Activated gamma-delta T cell (primary cell): ENCODE results near the gene IGSF3.
"Not testable (repeated sequence)": the region's sequence is repeated elsewhere in the genome, so short reads cannot be mapped to it uniquely, and the experiment has no call there.

Experiments used
- DNase-seq: peaks from one replicate; lab custom pipeline; 2025; lab: John Stamatoyannopoulos, UW

The IGSF3 gene

GRCh38 chr1:116596742-116597307 is 70.7 kb downstream of the IGSF3 start:
- not testable (repeated sequence) for DNase-seq

DNA sequence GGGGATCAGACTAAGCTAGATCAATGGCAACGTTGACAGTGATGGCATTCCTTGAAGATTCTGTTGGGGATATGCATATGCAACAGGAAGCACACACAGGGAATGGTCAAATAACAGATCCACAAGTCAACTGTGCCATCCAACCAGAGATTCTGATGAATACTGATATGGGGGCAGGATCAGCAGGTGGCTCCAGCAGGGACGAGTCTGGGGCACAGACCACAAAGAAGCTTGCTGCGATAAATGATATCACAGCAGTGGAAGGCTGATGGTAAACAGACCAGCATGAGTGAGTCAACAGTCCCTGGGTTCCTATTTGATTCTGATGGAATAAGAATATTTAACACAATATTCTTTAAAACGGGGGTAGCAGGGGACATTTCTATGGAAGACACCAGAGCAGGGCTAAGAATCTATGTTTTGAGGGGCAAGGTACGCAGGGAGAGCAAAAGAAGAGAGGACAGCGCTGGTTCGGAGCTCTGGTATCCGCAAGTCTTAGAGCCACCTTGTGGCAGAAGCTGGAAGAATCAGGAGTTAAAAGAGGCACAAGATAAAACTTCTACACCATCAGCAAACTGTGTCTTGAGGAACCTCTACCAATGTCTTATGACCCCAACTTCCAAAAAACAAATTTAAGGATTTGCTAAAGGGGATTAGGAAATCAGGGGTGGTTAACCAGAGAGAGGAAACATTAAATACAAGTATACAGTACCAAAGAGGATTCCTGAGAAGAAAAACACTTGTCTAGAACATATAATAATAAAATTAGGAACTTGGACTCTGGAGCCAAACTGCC is 71.4 kb downstream of the IGSF3 start:
- not testable (repeated sequence) for DNase-seq

DNA sequence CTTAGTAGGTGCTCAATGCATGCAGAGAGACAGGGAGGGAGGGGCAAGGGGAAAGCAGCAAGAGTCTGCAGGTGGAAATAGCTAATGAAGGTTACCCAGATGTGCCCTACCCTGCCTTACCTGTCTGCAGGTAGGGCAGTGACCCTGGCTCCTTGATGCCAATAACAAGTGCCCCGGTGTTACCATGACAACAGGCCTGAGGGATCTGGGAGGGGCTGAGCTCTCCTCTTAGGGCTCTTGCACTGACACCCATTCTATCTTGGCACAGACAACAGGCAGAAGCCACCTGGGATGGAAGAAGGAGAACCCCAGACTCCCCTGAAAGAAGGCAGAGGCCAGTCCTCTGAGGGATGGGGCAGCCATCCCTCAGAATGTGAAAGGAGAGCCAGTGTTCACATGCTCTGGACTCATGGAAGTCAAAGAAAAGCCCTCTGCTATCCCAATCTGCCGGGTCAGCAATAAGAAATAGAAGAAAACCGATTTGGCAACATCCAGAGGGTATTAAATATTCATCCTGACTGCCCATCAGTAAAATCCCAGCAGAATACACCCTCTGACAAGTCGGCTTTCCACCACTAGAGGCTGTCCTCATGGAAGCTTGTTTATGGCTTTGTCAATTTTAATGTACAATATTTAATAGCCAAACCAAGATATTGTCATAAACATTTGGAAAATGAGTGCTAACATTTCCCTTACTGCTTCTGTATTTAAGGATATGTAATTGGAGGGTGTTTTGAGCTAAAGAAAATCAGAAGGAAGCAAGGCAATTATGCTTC is 72.3 kb downstream of the IGSF3 start:
- DNase-seq: not testable (repeated sequence)

- DNase-seq: not testable (repeated sequence)
Measured at GRCh38 chr1:116593977-116594376, 73.6 kb downstream of the IGSF3 start.

DNA sequence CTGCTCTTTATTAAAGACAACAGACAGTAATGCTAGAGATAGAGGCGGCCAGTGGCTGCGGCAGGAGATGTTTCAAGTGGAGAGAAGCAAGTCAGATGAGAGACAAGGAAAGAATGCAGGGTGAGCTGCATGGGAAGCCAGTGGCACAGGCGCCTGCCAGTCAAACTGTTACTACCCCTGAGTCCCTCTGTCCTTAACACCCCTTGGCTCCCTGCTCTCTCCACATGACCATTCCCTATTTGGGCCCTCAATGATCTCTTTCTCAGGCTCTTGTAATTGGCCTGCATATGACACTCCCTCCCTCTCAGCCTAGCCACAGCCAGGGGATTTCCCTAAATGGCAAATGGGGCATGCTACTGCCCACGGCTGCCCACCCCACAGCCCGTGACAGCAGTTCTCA is 74.1 kb downstream of the IGSF3 start:
- not testable (repeated sequence) for DNase-seq

GRCh38 chr1:116591951-116592605 is 75.5 kb downstream of the IGSF3 start:
- DNase-seq: not testable (repeated sequence)

- not testable (repeated sequence) for DNase-seq
Measured at GRCh38 chr1:116591006-116591950, 76.3 kb downstream of the IGSF3 start.

GRCh38 chr1:116590359-116591005 is 77.1 kb downstream of the IGSF3 start:
- not testable (repeated sequence) for DNase-seq

GRCh38 chr1:116589101-116589735 is 78.3 kb downstream of the IGSF3 start:
- DNase-seq: not testable (repeated sequence)

DNA sequence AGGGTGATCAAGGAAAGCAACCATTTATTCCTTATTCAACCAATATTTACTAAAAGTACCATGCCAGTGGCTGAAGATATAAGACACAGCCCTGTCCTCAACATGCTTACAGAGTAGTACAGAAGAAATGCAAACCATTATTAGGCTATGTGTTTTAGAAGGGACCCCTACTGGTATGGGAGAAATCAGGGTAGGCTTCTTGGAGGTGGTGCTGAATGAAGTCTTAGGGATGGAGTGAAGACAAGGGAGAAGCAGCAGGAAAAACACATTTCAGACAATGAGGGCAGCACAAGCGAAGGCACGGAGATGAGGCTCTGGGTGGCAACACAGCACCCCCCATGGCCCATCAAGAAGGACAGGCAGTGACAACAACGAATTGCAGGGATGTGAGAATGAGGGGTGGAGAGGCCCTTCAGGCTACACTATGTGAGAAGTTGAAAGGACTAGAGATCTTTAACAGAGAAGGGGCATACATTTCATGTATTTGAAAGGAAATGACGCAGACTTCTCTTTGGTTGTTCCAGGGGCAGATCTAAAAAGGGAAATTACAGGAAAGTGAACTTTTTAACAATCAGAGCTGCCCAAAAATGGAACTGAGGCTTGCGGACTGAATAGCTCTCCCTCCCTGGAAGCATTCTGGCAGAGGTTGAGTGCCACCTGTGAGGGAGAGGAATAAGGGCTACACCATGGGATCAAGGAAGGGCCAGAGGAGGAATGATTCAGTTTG is 79.9 kb downstream of the IGSF3 start:
- no peak for DNase-seq

- DNase-seq: no peak
Measured at GRCh38 chr1:116586741-116587143, 80.8 kb downstream of the IGSF3 start.

- DNase-seq: no peak
Measured at GRCh38 chr1:116585886-116586285, 81.6 kb downstream of the IGSF3 start.

DNA sequence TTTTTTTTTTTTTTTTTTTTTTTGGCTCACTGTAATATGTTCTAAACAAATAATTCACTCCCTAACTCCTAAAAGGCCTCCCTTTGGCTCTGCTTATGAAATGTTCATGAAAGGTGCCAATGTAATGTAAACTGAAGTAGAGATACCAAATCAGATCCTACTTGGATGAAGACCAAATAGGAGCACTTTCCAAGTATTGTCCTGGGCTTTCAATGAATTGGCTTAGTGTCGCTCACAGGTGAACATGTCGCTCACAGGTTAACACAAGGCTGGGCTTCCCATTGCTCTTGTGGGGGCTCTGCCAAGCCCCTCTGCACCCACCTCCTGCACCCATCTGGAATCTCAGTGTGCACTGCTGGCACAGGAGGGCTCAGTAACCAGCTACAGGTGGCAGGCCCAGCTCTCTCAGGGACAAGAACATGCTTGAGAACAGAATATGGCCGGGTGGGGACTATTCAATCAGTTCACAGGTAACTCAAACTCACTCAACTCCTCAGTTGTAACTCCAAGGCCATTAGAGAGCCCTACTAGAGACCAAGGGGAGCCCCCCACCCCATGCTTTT is 86.1 kb downstream of the IGSF3 start:
- no peak for DNase-seq

DNA sequence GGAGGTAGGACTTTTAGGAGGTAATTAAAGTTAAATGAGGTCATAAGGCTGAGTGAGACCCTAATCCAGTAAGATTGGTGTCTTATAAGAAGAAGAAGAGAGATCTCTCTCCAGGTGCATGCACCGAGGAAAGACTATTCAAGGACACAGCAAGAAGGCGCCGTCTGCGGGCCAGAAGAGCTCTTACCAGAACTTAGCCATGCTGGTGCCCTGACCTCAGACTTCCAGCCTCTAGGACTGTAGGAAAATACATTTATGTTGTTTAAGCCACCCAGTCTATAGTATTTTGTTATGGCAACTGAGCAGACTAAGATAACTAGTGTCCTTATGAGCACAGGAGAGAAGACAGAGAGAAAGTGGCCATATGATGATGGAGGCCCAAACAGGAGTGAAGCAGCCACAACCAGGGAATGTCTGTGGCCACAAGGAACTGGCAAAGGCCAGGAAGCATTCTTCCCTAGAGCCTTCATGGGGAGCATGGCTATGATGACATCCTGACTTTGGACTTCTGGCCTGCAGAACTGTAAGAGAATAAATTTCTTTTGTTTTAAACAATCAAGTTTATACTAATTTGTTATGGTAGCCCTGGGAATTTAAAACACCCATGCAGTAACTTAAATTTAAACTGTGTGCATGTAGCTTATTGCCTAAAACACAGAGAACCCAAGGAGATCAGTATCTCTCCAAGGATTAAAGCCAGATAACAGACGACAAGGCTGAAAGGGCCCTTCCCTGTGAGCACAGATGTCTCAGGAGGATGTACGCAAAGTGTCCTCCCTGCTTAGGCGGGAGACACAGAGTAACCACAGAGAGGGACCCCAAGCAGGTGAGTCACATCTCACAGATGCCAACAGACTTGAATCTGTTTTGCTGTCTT is 86.8 kb downstream of the IGSF3 start:
- DNase-seq: no peak

- no peak for DNase-seq
Measured at GRCh38 chr1:116579259-116579875, 88.2 kb downstream of the IGSF3 start.

- no peak for DNase-seq
Measured at GRCh38 chr1:116578581-116578980, 89.0 kb downstream of the IGSF3 start.

DNA sequence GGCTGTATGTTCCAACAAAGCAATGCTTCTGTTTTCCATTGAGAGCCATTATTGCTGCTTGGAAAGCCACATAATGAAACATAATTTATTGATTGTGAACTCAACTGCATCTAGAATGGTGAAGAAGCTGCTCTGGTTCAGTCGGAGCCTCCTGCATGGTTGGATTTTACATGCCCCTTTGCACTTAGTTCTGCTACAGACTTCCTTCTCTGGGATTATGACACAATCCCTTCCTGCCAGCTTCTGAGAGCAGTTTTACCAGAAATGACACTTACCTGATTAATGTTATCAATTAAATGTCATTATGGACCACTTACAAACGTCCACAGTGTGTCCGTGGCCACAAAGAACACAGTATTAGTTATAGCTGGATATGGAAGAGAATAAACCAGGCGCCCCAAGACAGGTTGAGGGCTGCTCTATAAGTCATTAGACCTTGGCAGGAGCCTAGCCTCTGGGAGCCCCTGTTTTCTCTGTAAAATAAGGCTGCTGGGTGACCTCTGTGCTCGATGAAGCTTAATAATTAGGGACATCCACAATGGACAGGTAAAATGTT is 89.7 kb downstream of the IGSF3 start:
- DNase-seq: no peak
